ENCODE data around the gene NCLN. TPM values are rescaled to one million over a fixed set of nuclear protein-coding genes. Genes with fewer than 3 reads are reported as not detected.
A peak's percentile ranks its signal among the peaks of the same experiment; 100 is the strongest.

NCLN gene
- total and polyA plus RNA-seq, 9 of the 15 experiments (the other 6 are each of a cell fraction or from before 2014, with no cell fraction given) = 3.8 to 126 (median 39.6) TPM

GRCh38 chr19:3253270-3253669 is 67.5 kb downstream of the NCLN start:
- H3K4me2 ChIP-seq (ENCODE audit: insufficient read depth, low read length) = no peak overlapping the region
- no peak overlapping the region for H3K27ac ChIP-seq (ENCODE audit: extremely low read depth, low read depth, low read length)
- H3K36me3 ChIP-seq (ENCODE audit: control insufficient read depth, insufficient read depth, low read length) = no peaks in the 10 kb centered on the region
- FAIRE-seq = peak; percentile 42
- no peak overlapping the region for H3K4me3 ChIP-seq
- no peak overlapping the region for H2AFZ ChIP-seq (ENCODE audit: low read depth, low read length)
- H3K4me1 ChIP-seq (replicated peaks in 1 of 2; ENCODE audit: control insufficient read depth in 2 of 2, insufficient read depth in 2 of 2, low read length in 2 of 2) = peaks cover 0 to 9% of the 10 kb centered on the region in 2 experiments; a peak in 3 of 5 replicates
- peak in 3 of 4 experiments; percentile 24 to 40 (median 40) for DNase-seq (ENCODE audit: extremely low read depth in 1 of 4, low spot score in 3 of 4)
- ATAC-seq = no peak
- peaks cover 0 to 4% of the 10 kb centered on the region in 2 experiments; a peak in 1 of 5 replicates for H3K27me3 ChIP-seq (ENCODE audit: control insufficient read depth in 2 of 2, insufficient read depth in 2 of 2, low read length in 2 of 2)
- in situ Hi-C loops (cut with MboI) = no loop called here
- 3% methylated on average over 3 of the region's 3 CpGs for WGBS (ENCODE audit: insufficient coverage, low coverage, missing lambda C conversion rate)
- H3K9me1 ChIP-seq (ENCODE audit: control insufficient read depth, insufficient read depth, low read length) = no peaks in the 10 kb centered on the region
- H4K20me1 ChIP-seq (replicated peaks; ENCODE audit: control insufficient read depth, insufficient read depth, low read length) = no peaks in the 10 kb centered on the region
- H3K79me2 ChIP-seq (ENCODE audit: control insufficient read depth, insufficient read depth, low read length) = no peaks in the 10 kb centered on the region
- H3K9me3 ChIP-seq (replicated peaks; ENCODE audit: control insufficient read depth, insufficient read depth, low read depth, low read length) = peaks cover 2% of the 10 kb centered on the region; the same call in 1 of the 2 replicates
- ChIA-PET POLR2A (interaction anchor here (0.6 to 1.4 kb wide), 4 partner anchors 11 to 303 kb away, joined by 3 to 7 read pairs (median 4); no protein-coding TSS in a partner anchor), CTCF (ENCODE audit: low intra/inter-chr PET ratio) (no interaction called here)
- intact Hi-C loops (cut with micrococcal nuclease) = no loop called here
- no peak overlapping the region for H3K9ac ChIP-seq (ENCODE audit: insufficient read depth in 1 of 2, low read depth in 2 of 2, low read length in 2 of 2)
- no TSS peak for BruUV-seq (replicated peaks)
- no peak for TF ChIP-seq ARID1B (IDR thresholded peaks at IDR 0.05)
- no peak for TF ChIP-seq PHF8 (IDR thresholded peaks at IDR 0.05; ENCODE audit: borderline replicate concordance, low read length)
- TF ChIP-seq ELF1 (tag; IDR thresholded peaks at IDR 0.05) = no peak
- peak; percentile 61 for TF ChIP-seq MYC (IDR thresholded peaks at IDR 0.05; ENCODE audit: low read depth, low read length)
- TF ChIP-seq MYC (CRISPR knock-in tag; IDR thresholded peaks at IDR 0.05; ENCODE audit: borderline replicate concordance, low read depth) = no peak
- TF ChIP-seq YY1 (IDR thresholded peaks at IDR 0.05; ENCODE audit: borderline replicate concordance in 1 of 3, control insufficient read depth in 1 of 3, extremely low read depth in 1 of 3, insufficient read depth in 3 of 3, insufficient read length in 1 of 3, insufficient replicate concordance in 2 of 3, low read depth in 1 of 3, low read length in 2 of 3) = peak; percentile 56 to 92 (median 70)
- TF ChIP-seq POU5F1 (IDR thresholded peaks at IDR 0.05; ENCODE audit: borderline replicate concordance, low read depth, low read length, partially characterized antibody) = no peak
- TF ChIP-seq TRIM28 (IDR thresholded peaks at IDR 0.05) = no peak
- TF ChIP-seq RAD51 (IDR thresholded peaks at IDR 0.05; ENCODE audit: borderline replicate concordance, low read depth) = no peak
- TF ChIP-seq USF2 (CRISPR knock-in tag; IDR thresholded peaks at IDR 0.05) = peak; percentile 63
- no peak for TF ChIP-seq RB1 (IDR thresholded peaks at IDR 0.05; ENCODE audit: low read depth)
- TF ChIP-seq MXI1 (IDR thresholded peaks at IDR 0.05; ENCODE audit: low read depth, low read length) = no peak
- peak in 1 of 2 experiments; percentile 79; a peak in 2 of 3 replicates for TF ChIP-seq CBX3 (IDR thresholded peaks at IDR 0.05; ENCODE audit: borderline replicate concordance in 1 of 2, low read length in 2 of 2)
- TF ChIP-seq CBX5 (IDR thresholded peaks at IDR 0.05; ENCODE audit: borderline replicate concordance, low read depth) = peak; percentile 71; the same call in 1 of the 2 replicates
- TF ChIP-seq SREBF1 (IDR thresholded peaks at IDR 0.05; ENCODE audit: borderline replicate concordance, low read depth, low read length) = no peak
- peak; percentile 70 for TF ChIP-seq USF1 (CRISPR knock-in tag; IDR thresholded peaks at IDR 0.05)
- peak in 2 of 3 experiments; percentile 27 to 32; a peak in 3 of 6 replicates for TF ChIP-seq CTCF (IDR thresholded peaks at IDR 0.05 in 2 of 3, conservative IDR thresholded peaks at IDR 0.05 in 1 of 3; ENCODE audit: insufficient read depth in 2 of 3, low read depth in 1 of 3, low read length in 3 of 3)
